Mammary epithelial cell (primary cell): ENCODE results near the gene EDC3.

Experiments used
- EZH2 ChIP-seq: IDR thresholded peaks from 2 replicates; pipeline ENCODE4 v1.6.1; 2012; ENCODE audit warnings: low read length, inconsistent platforms, borderline replicate concordance
- TF ChIP-seq, protein P1 (sequence below), 2 donors: IDR thresholded peaks in 1 of 2; conservative IDR thresholded peaks in 1 of 2; 2 replicates each; pipeline ENCODE4 v1.5.1; 2011 to 2012; ENCODE audit warnings: inconsistent platforms in 2 of 2, low read length in 2 of 2, mild to moderate bottlenecking in 2 of 2, control low read depth in 1 of 2, low read depth in 1 of 2; ENCODE audit not compliant: insufficient read depth in 1 of 2; ENCODE audit errors: extremely low read depth in 1 of 2

DNA sequence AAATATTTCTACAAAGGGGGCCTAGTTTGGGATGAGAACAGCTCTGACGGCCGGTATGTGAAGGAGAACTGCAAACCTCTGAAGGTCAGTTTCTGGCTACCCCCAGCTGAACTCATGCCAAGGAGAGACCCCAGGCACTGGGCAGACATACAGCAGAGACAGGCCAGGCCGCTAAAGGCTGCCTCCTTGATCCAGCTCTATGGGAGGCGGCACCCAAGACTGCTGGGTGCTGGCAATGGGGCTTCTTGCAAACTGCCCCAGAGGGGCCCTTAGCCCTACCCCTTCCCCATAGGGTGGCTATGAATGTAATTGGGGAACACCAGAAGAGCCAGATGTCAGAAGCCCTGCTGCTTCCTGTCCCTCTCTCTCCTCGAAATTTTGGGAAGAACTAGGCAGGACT is 66.9 kb downstream of the EDC3 start:
- no peak for TF ChIP-seq EZH2
- TF ChIP-seq, protein P1, sequence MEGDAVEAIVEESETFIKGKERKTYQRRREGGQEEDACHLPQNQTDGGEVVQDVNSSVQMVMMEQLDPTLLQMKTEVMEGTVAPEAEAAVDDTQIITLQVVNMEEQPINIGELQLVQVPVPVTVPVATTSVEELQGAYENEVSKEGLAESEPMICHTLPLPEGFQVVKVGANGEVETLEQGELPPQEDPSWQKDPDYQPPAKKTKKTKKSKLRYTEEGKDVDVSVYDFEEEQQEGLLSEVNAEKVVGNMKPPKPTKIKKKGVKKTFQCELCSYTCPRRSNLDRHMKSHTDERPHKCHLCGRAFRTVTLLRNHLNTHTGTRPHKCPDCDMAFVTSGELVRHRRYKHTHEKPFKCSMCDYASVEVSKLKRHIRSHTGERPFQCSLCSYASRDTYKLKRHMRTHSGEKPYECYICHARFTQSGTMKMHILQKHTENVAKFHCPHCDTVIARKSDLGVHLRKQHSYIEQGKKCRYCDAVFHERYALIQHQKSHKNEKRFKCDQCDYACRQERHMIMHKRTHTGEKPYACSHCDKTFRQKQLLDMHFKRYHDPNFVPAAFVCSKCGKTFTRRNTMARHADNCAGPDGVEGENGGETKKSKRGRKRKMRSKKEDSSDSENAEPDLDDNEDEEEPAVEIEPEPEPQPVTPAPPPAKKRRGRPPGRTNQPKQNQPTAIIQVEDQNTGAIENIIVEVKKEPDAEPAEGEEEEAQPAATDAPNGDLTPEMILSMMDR (conservative IDR thresholded peaks at IDR 0.05 in 1 of 2, IDR thresholded peaks at IDR 0.05 in 1 of 2; ENCODE audit: extremely low read depth in 1 of 2, insufficient read depth in 1 of 2, low read depth in 1 of 2, low read length in 2 of 2), result no peak
